HG02759 (cell line): Measurements from ENCODE around the gene OTUD1.

ENCODE experiments used
- ATAC-seq: cut with Tn5 transposase; IDR thresholded peaks from one replicate; pipeline ENCODE4 v1.9.1; 2021; ENCODE audit warnings: mild to moderate bottlenecking, moderate library complexity; ENCODE audit not compliant: unreplicated experiment

OTUD1 gene

DNA sequence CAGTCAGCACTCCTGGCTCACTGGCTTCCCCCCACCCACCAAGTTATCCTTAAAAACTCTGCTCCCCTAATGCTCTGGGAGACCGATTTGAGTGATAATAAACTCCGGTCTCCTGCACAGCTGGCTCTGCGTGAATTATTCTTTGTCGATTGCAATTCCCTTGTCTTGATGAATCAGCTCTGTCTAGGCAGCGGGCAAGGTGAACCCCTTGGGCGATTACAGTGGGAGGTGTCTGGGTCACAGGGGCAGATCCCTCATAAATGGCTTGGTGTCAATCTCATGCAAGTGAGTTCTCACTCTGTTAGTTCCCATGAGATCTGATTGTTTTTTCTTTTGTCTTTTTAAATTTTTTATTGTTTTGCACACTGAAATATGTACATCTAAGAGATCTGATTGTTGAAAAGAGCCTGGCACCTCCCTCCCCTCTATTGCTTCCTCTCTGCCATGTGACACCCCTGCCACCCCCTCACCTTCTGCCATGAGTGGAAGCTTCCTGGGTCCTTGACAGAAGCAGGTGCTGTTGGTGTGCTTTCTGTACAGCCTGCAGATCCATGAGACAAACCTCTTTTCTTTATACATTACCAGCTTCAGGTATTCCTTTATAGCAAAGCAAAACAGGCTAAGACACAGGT, 20.5 kb downstream of the OTUD1 start:
- ATAC-seq: no peak

DNA sequence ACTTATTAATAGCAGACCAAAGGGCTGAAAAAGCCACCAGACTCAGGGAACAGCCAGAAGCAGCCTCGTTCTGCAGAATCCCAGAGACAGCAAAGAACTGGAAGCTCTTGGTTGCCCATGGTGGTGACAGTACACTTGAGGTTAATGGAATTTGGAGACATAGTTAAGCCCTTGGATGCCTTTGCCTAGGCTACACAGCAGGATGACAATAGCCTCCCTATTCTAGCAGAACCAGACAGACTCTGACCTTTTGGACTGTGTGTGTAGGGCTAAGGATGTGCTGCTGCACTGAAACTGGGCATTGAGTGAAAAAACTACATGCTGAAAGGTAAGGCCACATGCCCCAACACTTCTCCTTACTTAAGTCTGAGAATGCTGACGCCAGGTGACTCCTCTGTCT, 22.7 kb downstream of the OTUD1 start:
- no peak for ATAC-seq

GRCh38 chr10:23467012-23467411, 28.1 kb downstream of the OTUD1 start:
- no peak for ATAC-seq

DNA sequence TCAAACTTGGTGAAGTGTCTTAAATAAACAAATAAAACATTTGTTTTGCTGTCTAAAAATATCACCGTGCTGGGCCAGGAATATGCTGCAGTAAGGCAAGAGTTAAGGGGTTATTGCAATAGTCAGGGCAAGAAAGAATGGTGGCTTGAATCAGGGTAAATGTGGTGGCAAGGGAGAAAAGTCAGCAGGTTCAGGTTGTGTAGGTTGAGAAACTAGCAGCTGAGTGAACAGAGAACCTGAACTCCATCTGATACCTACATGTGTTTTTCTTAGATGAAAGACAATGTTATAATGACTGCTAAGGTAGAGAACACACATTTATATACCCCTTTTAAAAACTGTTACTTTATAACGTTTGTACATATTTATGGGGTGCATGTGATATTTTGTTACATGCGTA, 28.7 kb downstream of the OTUD1 start:
- ATAC-seq: no peak

DNA sequence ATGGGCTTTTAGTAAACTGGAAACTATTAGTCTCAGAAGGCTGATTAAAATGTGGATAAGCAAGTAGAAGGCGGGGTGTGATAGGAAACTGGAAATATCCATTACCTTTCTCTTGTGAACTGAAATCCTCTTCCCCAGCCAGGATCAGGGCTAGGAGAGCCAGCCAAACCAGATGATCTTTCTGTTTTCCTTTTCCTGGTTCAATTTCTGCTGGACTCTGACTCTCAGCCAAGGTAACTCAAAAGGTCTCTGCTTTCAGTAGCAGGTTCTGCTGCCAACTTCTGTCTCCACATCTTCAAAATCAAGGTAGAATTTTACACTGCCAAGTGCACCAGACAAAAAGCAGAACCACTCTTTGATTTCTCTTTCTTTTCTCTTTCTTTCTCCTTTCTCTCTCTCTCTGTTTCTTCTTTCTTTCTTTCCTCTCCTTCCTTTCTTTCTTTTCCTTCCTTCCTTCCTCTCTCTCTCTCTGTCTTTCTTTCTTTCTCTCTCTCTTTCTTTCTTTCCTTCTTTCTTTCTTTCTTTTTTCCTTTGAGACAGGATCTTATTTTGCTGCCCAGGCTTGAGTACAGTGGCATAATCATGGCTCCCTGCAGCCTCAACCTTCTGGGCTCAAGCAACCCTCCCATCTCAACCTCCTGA, 30.8 kb downstream of the OTUD1 start:
- ATAC-seq: no peak

DNA sequence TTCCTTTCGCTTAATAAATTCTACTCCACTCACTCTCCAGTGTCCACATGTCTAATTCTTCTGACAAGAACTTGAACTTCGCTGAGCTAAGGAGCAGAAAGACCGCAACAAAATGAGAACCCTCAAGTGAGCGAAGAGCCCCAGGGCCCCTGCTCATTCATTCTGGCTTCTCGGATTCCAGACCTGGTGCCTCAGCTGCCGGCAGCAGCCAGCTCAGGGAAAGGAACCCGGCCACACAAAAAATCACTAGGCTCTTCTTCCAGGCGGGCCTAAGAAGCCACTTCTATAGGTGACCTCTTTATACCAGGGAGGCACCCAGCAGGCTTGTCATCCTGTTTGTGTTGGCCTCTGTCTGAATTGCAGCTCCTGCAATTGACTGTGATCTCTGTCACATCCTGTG, 33.3 kb downstream of the OTUD1 start:
- ATAC-seq: no peak

DNA sequence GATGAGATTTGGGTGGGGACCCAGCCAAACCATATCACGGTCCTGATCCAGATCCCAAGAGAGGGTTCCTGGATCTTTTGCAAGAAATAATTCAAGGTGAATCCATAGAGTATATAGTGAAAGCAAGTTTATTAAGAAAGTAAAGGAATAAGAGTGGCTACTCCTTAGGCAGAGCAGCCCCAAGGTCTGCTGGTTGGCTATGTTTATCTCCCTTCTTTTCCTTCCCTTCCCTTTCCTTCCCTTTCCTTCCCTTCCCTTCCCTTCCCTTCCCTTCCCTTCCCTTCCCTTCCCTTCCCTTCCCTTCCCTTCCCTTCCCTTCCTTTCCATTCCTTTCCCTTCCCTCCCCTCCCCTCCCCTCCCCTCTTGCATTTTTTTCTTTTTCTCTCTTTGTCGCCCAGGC, 35.2 kb downstream of the OTUD1 start:
- no peak for ATAC-seq

- ATAC-seq: no peak
Observed at GRCh38 chr10:23474626-23475025, 35.8 kb downstream of the OTUD1 start.

DNA sequence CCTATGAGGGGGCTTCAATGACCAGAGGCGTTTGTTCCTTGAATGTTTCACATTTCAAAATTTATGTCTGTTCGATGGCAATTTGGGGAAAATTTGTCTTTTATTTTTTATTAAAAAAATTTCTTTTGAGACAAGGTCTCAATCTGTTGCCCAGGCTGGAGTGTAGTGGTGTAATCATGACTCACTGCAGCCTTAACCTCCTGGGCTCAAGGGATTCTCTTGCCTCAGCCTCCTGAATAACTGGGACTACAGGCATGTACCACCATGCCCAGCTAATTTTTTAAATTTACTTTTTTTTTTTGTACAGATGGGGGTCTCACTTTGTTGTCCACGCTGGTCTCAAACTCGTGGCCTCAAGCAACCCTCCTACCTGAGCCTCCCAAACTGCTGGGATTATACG, 39.7 kb downstream of the OTUD1 start:
- ATAC-seq: no peak

DNA sequence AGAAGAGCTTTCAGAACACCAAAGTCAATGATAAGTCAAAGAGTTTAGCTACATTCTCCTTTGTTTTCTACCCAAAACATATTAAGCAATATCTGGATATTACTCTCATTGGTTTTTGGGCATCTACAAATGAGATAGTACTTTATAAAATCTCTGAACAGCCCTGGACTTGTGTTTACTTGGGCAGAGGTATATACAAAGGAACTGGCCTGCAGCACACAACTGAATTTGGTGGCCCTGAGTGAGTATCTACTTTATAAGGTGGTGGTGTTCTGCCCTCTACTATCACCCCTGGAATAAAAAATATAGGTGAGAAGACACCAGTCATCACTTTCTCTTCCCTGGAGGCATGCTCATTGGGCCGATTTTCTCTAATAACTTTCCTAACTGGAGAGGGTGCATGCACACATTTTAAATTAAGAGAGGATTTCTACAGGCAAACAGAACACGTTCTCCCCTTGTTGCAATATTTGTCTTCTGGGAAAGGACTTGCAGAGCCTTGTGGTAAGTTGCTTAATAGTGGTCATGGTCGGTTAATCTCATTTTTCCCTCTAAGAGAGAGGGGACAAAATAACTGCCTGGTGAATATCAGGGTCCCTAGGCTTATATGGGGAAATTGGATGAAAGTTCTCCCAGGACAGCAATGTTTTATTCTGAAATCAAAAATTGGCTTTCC, 41.1 kb downstream of the OTUD1 start:
- ATAC-seq: no peak

- ATAC-seq: no peak
Observed at GRCh38 chr10:23481363-23481961, 42.6 kb downstream of the OTUD1 start.

DNA sequence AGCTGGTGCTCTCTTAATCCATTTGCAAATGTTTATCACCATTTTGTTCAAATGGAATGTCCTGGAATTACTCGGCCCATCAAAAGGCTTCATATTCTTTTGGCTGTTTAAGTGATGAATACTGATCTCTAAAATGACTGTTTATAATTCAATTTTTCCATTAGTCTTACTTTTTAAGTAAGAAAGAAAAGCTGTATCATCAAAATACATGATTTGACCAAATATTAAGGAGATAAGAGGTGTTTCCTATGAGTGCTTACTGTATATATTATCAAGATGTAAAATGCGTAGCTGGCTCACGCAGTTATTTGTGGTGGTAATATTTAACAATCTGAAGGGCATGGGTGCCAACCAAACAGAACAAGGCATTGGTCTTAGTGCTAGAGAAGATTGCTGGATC, 51.2 kb downstream of the OTUD1 start:
- ATAC-seq: no peak
